Measurements from ENCODE around the gene DARS1.

The DARS1 gene

GRCh38 chr2:135948141-135948540 is 37.3 kb downstream of the DARS1 start:
- DNase-seq (ENCODE audit: extremely low read depth in 1 of 2, low read depth in 1 of 2), result no peak

DNA sequence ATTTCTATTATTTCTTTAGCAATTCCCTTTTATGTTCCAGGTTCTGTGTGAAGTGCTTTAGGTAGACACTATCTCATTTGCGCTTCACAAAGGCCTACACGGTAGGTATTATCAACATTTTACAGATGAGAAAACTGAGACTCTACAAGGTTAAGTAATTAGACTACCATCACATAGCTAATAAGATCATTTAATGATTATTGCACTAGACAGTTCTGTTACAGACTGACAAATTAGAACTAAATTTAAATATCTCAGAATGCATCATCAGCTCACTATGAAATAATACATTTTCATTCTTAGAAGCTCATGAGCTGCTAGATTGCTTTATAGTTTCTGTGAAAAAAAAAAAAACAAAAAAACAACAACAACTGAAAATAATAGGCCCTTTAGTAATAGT is 37.9 kb downstream of the DARS1 start:
- DNase-seq (ENCODE audit: extremely low read depth in 1 of 2, low read depth in 1 of 2), result no peak

DNA sequence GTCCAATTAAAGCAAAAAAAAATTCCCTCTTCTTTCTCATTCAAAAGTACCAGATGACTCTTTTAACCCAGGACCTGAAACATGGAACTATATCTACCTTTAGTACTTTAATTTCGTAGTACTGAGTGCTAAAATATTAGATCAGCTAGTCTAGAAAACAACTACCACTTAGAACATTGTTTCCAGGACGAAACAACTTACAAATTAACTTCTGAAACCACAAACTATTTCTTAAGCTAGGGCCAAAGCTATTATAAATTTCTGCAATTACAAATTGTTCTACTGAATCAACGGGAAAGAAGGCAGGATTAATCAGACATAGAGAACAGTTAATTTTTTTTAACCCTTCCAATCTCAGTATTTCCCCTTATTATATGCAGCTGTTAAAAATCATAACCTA is 39.9 kb downstream of the DARS1 start:
- DNase-seq (ENCODE audit: extremely low read depth in 1 of 2, low read depth in 1 of 2), result no peak

- no peak for DNase-seq (ENCODE audit: extremely low read depth in 1 of 2, low read depth in 1 of 2)
Measured at GRCh38 chr2:135944625-135945024, 40.8 kb downstream of the DARS1 start.

- no peak for DNase-seq (ENCODE audit: extremely low read depth in 1 of 2, low read depth in 1 of 2)
Measured at GRCh38 chr2:135942936-135943688, 42.3 kb downstream of the DARS1 start.

DNA sequence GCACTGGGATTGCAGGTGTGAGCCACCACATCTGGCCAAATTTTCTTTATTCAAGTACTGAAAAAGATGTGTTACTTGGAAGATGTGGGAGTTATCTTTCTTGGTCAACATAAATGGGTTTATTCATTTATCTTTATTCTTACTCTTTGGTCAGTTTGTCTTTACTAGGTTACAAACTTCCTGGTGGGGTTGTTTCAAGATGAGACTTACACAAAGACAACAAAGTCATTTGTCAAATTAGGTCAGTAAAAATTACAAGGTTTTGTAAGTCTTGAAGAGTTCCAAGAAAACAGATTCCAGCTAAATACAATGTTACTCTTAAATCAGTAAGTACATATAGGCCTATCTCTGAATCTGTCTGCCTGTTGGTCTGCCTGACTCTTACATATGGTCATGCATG is 48.9 kb downstream of the DARS1 start:
- DNase-seq (ENCODE audit: extremely low read depth in 1 of 2, low read depth in 1 of 2), result no peak

GRCh38 chr2:135935914-135936313 is 49.5 kb downstream of the DARS1 start:
- no peak for DNase-seq (ENCODE audit: extremely low read depth in 1 of 2, low read depth in 1 of 2)

- no peak for DNase-seq (ENCODE audit: extremely low read depth in 1 of 2, low read depth in 1 of 2)
Measured at GRCh38 chr2:135931776-135932443, 53.5 kb downstream of the DARS1 start.

DNA sequence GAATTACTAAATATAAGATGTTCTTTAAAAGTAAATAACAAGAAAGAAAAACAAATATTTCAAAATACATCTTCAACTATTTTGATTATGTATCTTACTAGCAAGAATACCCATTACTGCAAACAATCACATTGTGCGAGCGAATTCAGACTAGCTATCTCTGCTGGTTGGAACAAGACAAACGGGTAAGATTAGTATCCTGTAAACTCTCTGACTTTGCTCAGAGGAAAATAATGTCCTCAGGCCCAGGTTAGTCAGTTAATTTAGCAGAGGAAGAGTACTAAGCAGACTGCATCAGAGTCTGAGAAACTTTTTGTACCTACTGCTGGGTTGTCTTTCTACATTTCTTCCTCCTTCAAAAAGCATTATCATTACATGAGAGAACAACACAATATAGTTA is 58.8 kb downstream of the DARS1 start:
- no peak for DNase-seq (ENCODE audit: extremely low read depth in 1 of 2, low read depth in 1 of 2)

DNA sequence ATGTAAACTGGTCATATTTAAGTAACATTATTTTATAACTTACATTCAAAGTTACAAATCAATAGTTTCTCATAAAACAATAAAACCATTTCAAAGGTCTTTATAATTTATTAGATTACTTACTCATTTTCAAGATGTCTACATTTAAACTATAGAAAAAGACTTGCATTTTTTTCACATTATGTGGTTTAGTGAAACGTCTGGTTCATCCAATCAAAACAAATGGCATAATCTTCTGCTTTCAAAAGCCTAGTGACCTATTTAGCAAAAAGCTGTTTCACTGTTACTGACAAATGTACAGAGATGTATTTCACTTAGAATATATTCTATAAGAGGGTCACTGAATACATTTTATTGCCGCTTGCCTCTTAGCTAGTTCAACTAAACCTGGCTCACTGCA is 59.9 kb downstream of the DARS1 start:
- DNase-seq (ENCODE audit: extremely low read depth in 1 of 2, low read depth in 1 of 2), result no peak

- no peak for DNase-seq (ENCODE audit: extremely low read depth in 1 of 2, low read depth in 1 of 2)
Measured at GRCh38 chr2:135916207-135916606, 69.2 kb downstream of the DARS1 start.

DNA sequence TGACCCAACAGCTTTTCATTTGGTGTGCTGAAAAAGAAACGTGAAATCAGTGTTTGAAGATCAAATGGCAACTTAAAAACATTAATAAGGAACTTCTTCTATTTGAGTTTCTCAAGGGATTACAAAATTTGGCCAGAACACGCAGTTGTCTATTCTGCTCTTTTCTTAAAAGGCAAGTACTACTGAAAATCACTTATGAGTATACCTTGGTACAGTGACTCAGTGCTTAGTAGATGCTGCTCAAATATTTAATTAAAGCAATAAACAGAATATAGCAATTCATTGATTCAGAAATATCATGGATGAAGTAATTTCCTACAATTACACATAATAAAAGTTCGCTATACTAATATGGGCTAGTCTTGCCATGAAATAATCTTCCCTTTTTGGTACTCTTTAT is 70.9 kb downstream of the DARS1 start:
- no peak for DNase-seq (ENCODE audit: extremely low read depth in 1 of 2, low read depth in 1 of 2)

DNA sequence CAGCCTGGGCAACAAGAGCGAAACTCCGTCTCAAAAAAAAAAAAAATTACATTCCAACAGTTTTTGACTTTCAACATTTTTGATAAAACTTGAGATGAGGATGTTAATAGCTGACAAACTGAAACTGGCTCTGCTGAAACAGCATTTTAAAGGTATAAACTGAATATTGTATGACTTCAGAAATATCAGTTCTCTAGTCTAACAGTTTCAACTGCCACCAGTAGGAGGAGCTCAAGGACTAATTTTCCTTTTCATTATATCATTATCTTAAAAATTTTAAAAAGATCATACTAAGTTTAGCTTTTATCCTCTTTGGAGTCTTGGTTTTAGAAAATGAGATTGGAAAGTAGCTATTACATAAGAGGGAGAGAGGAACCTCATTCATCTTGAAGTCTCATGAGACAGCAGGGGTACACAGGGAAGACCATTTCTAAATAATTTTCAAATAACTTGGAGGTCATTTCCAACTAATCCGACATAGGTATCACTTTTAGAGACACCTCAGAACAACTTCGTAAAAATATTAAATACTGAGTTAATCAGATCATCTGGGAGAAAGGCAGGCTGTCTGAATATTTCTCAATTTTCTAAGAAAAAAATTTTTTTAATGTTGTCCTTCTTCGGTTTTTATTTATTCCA is 71.6 kb downstream of the DARS1 start:
- no peak for DNase-seq (ENCODE audit: extremely low read depth in 1 of 2, low read depth in 1 of 2)

DNA sequence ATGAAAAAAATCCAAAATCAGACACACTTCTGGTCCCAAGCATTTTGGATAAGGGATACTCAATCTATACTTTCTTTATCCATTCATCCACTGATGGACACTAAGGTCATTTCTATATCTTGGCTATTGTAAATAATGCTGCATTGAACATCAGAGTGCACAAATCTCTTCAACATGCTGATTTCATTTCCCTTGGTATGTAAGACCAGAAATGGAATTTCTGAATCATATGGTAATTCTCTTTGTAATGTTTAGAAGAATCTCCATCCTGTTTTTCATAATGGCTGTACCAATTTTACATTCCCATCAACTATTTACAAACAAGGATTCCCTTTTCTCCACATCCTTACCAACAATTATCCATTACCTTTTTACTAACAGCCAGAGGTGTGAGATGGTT is 75.5 kb downstream of the DARS1 start:
- no peak for DNase-seq (ENCODE audit: extremely low read depth in 1 of 2, low read depth in 1 of 2)

GRCh38 chr2:135905679-135906078 is 79.7 kb downstream of the DARS1 start:
- no peak for DNase-seq (ENCODE audit: extremely low read depth in 1 of 2, low read depth in 1 of 2)

DNA sequence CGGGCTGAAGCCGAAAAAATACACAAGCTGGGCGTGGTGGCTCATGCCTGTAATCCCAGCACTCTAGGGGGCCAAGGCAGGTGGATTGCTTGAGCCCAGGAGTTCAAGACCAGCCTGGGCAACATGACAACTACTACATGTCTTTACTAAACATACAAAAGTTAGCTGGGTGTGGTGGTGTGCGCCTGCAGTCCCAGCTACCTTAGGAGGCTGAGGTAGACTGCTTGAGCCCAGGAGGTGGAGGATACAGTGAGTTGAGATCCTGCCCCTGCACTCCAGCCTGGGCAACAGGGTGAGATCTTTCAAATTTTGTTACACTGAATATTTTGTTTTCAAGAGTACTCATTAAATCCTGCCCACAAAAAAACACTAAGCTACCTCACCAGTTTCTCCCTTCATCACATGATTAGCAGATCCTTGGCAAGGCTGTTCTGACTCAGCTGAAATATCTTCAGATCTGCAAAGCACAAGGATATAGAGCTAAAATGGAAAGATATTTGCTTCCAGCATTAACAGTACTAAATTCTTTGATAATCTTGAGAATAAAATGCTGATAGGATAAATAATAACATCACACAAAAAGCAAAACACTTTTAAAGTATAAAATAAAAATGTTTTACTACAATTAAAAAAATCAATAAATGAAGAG is 81.0 kb downstream of the DARS1 start:
- DNase-seq (ENCODE audit: extremely low read depth in 1 of 2, low read depth in 1 of 2), result no peak

DNA sequence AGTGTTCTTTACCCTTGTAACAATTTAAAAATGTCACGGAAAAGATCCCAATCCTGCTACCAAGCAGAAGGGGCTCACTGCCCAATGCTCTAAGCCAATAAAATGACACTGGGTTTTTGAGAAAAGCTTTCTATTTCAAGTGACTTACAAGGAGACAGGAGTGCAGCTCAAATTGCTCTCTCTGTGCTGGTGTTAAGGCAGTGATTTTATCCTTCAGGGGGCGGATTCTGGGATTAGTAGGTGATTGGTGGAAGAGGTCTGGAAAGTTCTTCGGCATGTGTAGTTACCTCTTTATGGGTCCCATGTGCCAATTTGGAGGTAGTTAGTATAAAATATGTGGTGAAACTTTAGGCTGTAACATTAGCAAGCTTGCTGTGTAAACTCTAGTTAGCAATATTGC is 81.8 kb downstream of the DARS1 start:
- no peak for DNase-seq (ENCODE audit: extremely low read depth in 1 of 2, low read depth in 1 of 2)

DNA sequence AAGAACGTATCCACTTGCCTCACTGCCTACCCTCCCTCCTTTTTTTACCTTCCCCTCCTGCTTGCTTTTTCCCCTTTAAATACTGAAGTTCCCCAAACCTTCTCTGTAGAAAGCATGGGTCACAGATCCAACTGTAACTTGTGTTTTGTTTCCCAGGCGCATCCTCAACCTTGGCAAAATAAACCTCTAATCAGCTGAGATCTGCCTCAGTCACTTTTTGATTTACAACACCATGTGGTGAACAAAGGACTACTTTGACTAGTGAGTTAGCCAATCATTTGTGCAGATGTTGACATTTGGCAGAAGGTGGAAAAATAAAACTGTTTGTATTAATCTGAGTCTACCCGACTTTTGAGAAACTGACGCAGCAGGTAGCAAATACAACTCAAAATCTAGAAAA is 85.9 kb downstream of the DARS1 start:
- no peak for DNase-seq (ENCODE audit: extremely low read depth in 1 of 2, low read depth in 1 of 2)

DNA sequence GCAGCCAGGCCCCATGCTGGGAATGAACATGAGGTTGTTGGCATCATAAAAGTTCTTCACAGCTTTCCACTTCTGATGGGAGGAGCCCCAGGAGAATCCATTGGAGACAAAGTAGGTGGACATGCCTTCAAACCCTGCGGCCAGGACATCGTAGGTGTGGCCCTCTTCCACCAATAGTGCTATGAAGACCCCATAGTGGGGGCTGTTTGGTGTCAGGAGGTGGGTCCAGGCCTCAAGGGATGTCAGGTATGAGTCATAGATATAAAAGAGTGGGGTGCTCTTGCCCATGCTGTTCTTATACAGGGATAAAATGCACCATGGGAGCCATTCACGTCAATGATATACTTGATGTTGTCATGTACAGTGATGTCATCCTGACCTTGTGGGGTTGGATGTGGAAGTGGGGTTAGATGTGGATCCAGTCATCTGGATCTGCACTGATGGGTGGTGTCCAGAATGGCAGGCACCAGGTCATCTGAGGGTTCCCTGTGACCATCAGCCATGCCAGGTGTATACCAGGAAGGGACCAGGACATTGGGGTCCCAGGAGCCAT is 87.1 kb downstream of the DARS1 start:
- no peak for DNase-seq (ENCODE audit: extremely low read depth in 1 of 2, low read depth in 1 of 2)

- no peak for DNase-seq (ENCODE audit: extremely low read depth in 1 of 2, low read depth in 1 of 2)
Measured at GRCh38 chr2:135894930-135895329, 90.5 kb downstream of the DARS1 start.

- no peak for DNase-seq (ENCODE audit: extremely low read depth in 1 of 2, low read depth in 1 of 2)
Measured at GRCh38 chr2:135893374-135893794, 92.0 kb downstream of the DARS1 start.
